HG03066 (cell line): ENCODE results near the gene SUGCT.
"Not testable (repeated sequence)": the region's sequence is repeated elsewhere in the genome, so short reads cannot be mapped to it uniquely, and the experiment has no call there.

Experiments used
- ATAC-seq: cut with Tn5 transposase; IDR thresholded peaks from one replicate; pipeline ENCODE4 v1.9.1; 2021; ENCODE audit warnings: low read depth; ENCODE audit not compliant: unreplicated experiment

The SUGCT gene

DNA sequence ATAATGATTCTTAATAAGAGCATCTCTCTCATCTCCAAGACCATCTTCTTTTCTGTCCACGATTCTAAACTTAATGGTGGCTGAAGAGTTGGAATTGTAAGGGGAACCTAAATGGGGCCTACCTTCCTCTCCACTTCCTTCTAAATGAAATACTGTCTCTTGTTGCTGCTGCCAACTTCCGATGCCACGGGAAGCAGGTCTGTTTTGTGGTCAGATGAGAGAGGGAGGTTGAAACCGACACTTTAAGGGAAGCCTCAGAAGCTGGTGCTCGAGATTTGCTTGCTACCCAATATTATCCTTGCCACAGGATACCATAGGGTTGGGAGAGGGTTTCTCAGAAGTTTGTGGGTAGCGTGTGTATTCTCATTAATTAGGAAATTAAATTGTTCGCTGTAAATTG is 464.1 kb downstream of the SUGCT start:
- ATAC-seq: no peak

DNA sequence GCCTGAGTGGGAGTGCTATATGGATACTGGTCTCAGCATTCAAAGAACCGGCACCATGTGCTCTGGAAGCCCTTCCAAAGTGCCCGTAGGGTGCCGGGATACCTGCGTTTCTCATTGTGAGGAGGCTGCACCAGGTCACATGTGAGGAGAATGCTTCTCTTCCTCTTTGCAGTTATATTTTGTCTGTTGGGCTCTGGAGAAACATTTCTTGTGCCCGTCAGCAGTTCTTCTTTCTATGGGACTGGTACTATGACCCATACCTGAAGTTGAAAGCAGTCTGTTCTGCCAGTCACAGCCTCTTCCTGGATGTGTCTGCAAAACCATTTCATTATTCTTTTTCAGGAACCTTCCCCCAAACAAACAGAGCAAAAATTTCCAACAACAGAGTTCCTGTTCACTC is 465.0 kb downstream of the SUGCT start:
- no peak for ATAC-seq

DNA sequence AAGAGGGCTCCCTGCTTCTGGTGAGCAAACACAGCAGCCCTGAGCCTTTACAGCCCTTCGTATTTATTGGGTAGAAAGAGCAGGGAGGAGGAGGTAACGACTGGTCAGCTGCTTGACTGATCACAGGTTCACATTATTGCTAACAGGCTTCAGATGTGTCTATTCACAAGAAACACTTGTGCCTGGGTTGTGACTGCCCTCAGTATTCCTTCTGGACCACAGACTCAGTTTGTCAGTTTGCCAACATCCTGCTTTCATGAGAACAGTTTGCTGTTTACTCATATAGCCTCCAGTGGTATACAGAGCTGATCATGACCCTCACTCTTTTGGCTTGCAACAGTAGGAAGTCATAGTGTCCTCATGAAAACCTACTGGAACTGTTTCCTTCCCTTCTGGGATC is 467.5 kb downstream of the SUGCT start:
- not testable (repeated sequence) for ATAC-seq

DNA sequence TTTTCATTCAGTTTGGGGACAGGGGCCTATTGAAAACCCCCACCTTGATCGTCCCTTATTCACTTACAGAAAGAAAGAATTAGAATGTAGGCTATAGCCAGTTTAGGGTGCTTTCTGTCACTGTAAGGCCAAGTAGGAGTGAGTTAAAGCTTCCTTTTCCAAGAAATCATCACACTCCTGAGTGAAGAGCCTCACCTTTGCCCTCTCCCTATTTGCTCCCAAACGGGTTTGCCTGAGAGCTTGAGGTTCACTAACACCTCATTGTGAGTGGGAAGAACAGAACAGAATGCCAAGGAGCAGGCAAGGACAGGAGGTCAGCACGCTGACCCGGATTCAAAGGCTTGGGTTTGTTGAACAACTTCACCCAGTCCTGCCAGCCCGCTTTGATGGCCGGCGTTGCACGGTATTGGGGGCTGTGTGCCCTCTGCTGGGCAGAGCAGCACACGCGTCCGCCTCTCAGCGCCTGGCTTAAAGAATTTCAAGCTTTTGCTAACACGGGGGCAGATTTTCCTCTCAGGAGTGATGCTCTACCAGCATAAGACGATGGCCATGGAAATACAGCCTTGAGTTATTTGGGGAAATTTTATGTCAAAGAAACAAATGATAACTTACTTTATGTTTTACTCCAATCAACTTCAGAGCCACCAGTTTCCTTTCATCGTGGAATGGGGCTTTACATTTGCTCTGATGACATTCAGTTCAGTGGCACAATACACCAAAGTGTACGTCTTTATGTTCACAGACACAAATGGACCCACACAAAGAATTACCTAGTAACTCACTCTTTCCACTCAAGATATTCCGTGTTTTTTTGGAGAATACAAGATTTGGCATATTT is 470.0 kb downstream of the SUGCT start:
- no peak for ATAC-seq

DNA sequence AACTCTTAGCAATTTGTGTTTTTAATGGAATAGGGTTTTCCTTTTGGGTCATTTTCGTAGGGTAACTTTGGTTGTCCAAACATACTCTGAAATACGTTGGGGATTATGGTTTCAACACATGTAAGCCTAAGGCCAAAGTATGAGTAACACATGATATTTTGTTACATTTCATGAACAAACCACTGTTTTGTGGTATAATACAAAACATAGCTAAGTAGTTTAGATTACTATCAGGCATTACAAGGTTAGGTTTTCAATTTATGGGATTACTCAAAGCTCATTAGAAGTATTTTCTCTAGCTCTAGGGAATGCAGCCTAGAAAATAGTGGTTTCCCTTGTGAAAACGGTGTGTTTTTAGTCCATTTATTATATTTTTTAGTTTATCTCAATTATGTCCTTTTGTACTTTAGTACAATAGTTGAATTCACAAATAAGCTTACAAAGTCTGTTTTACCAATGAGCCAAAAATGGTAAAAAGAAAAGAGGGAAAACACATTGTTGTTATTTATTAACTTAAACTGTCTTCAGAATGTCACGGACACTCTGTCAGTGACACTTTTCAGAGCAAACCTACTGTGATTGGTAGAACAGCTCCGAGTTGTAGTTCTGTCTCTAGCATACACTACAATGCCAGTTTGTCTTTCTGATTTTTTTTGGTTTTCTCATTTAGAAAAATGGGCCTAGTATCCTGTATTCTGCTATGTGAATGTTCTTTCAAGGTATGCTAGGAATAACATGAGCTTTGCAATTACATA is 473.7 kb downstream of the SUGCT start:
- no peak for ATAC-seq

DNA sequence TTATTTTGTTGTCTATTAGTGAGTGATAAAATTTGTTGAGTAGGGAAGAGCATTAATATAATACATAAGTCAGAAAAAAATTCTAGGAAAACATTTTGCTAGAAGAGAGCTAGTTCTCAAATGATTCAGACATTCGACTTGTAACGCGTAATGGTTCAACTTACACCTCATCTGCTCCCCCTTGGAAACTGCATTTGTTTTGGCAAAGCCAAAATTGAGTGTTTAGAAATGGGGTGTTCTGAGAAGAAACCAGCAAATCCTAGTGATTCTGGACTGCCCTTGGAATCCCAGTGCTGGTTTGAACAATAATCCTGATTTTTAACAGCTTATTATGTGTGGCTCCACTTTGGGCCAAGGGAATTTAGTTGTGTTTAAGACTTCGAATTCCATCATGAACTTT is 475.7 kb downstream of the SUGCT start:
- no peak for ATAC-seq

DNA sequence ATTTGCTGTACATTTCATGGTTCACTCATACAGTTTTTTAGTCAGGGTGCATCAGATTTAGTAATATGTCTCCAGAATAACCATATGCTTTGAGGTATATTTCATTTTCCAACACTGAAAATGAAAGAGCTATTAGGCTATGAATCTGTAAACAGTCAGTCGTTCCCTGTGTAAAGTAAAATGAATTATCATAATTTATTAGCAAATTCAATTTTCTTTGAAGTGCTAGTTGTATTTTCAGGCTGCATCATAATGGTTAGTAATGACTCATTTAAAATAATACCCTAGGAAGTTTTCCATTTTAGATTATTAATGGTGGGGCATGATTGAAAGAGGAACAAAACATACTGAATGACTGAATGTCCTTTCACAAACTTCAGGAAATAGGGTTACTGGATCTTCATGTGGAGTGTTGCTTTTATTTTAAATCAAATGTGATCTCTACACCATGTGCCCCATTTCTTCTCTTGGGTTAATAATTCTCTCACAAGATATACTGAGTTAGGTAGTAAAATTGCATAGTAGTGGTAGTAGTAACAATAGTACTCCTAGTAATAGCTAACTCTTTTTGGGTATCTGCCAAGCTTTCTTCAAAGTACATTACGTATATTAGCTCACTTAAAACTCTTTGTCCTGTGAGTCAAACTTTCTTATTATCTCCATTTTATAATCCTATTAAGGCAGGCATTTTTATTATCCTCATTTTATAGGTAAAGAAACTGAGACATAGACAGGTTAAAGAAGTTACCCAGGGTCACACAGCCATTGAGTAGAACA is 476.5 kb downstream of the SUGCT start:
- no peak for ATAC-seq

DNA sequence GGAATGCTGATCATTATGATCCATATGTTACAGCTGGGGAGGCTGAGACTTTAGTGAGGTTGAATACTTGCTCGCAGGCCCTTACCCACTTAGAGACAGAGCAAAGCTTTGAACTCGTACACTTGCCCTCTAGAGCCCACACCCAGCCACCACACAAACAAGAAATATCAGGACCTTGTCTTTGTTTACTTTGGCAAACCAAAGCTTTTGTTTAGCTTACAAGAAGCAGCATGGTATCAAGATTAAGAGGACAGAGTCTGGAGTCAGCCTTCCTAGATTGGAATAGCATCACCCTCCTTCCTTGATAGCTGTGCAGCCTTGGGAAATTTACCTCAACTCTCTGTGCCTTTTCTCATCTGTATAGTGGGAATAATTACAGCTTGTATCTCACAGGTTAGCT is 477.5 kb downstream of the SUGCT start:
- no peak for ATAC-seq

DNA sequence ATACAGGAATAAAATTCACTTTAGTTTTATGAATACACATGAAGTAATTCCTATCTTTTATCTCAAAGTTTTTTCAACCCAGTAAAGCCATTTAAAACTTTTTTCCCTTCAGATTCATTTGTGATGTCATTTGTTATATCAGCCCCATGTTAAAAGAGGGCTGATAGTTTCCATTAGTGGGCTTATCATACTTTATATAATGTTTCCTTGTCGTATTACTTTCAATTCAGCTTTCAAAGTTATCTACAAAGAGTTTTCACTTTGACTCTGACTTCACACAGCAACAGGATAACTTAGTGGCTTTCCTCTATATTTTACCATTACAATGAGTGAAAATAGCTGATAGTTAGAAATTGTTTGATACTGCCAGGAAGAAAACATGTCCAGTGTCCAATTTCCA is 484.8 kb downstream of the SUGCT start:
- ATAC-seq: no peak

DNA sequence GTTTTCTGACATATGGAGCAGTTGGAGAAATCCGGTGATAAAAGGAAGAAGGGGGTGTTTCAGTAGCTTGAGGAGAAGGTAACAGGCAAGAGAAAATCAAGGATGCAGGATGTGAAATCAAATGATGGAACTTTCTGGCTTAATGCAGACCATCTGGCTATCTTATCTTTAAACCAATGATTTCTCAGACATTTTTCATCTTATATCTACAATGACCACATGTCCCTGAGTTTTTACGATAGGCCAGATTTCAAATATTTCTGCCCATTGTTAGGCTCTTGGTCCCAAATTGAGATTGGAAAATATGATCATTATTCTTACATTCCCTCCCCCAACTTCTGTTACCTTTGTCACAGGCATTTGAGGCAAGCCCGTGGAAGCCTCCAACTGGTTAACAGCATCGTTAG is 486.8 kb downstream of the SUGCT start:
- ATAC-seq: no peak

DNA sequence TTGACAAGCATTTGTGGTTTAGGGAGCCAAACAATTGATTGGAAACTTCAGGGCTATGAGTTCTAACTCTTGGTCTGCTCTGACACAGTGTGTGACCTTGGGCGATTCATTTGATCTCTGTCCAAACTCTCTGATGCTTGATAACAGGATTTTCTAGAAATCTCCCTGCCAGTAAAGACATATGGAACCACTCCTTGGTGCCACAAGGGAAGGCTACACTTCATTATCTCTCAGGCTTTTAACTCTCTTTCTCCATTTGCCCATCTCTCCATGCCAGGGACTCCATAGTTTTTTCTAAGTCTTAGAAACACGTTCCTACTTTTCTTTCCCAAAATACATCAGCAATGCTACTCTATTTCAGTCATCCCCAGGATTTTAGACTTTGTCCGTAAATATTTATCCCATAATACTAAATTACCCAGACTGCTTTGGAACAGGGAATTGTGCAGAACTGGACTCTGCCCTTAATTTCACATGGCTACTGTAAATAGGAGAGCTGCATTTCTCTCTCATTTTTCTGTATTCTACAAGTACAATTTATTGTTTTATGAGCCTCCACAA is 488.2 kb downstream of the SUGCT start:
- ATAC-seq: no peak

DNA sequence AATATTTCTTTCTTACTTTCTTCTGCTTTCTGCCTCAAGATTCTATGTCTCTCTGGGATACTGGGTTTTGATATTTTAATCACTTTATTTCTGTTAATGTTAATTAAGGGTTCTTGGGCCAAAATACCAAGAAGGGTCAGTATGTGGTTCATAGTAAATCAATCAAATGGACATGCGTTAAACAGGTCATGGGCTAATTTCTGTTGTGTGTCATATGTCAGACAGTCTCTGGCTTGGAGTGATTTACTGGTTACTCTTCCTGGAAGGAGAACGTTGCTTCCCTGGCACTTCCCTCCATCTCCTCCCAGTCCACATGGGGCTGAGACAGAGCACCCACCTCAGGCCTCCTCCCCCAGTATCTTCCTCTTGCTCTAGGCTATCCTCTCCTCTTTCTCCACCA is 489.1 kb downstream of the SUGCT start:
- no peak for ATAC-seq

DNA sequence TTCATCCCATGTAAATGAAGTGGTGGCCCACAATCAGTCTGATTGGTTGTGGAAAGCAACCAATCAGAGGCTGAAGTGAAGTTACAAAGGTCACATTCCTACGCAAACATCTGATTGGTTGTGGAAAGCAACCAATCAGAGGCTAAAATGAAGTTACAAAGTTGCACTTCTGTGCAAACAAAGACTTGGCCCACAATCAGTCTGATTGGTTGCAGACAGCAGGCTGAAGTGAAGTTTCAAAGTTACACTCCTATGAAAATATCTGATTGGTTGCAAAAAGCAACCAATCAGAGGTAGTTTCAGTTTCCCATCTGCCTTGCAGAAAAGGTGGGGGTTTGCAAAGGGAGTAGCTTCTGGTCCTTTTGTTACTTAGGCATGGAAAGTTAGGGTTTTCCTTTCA is 492.6 kb downstream of the SUGCT start:
- ATAC-seq: not testable (repeated sequence)

DNA sequence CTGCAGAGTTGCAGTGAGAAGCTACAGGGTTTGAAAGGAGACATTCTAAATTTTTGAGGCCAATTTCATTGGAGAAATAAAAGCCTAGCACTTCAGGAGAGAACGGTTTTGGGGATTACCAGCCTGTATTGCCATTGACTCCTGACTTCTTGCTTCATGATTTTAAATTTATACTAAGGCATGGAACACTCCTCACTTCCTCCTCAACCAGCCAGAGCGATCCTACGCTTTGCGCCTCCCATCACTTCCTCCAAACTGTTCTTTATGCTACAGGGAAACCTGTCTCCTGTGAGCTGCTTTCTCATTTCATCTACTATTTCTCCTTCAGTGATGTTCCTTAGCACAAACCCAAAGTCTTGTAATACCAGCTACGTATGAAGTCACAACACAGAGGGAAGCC is 495.1 kb downstream of the SUGCT start:
- no peak for ATAC-seq

DNA sequence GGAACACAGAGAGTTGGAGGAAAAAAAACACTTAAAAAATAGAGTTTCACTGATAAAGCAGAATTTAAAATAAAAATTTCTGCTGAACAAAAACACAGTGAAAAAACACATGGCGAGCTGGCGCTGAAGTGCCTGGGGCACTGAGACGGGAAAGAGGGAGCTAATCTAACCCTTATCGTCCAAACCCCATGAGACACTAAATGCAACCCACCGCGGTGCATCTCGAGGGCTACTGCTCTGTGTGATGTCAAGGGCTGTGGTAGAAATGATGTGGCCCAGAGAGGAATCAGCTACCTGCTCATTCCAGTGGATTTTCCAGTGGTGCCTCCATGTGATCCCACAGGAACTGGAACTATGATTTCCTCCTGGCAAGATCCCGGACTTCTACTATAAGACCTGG is 499.3 kb downstream of the SUGCT start:
- ATAC-seq: no peak

DNA sequence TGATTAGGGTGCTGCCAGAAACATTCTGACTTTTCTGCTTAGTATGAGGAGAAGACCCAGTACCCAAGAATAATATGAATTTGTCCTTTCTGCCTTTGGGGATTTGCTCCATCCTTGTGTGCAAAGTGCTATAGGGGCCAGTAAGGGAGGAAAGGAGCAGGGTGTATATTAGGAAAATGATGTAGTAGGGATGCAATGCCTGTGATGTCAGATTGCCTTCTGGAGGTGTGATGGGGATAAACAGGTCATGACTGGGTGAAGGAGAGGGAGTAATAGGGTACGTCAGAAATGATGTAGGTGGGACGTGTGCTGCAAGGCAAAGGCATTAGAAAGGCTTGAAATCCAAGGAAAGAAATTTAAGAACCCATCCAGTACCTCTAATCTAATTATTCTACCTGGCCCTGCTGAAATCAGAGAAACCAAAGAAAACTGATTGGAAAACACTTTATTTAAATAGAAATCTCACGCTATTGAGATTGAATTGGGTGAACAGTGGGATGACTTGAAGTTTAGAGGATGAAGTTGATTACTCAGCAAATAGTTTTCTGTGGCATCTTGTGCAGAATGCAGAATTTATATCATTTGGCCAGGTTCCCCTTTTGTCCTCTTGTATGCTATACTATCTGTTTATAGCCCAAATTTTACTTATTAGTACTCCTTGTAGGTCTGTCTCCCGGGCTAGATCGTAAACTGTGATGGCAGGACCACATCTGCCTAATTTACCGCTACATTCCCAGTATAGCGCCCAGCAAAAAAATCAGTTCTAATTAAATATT is 503.9 kb downstream of the SUGCT start:
- no peak for ATAC-seq

DNA sequence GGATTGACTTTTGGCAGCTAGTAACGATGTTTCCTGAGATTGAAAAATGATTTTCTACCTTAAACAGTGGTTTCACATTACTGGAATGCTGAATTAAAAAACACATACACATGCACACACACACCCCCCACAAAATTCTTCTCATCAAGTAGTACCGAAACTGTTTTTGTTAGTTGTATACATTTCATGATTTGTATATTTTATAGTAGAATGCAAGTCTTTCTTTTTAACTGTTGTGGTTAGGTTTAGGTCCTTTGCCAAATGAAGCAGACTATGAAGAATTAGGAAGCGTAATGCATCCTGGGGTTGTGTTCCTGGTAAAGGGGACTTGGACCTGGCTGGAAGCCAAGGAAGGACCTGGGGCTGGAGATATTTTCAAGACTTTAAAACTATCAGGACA is 505.8 kb downstream of the SUGCT start:
- no peak for ATAC-seq

DNA sequence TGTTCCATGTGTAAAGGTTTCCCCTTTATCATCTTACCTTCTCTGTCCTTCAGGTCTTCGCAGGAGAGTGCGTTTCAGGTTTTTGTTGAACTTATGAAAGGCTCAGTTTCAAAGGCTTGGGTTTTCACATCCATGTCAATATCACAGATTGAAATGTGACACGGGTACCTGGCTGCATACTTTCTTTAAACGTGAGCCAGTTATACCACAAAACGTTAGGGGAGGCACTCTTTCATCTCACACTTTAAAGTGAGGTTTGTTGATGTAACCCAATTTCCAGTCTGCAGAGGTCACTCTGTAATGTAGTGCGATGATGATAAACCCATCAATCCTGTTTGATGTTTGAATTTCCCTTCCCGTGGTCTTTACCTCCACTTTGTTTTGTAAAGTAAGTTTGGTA is 506.9 kb downstream of the SUGCT start:
- no peak for ATAC-seq

DNA sequence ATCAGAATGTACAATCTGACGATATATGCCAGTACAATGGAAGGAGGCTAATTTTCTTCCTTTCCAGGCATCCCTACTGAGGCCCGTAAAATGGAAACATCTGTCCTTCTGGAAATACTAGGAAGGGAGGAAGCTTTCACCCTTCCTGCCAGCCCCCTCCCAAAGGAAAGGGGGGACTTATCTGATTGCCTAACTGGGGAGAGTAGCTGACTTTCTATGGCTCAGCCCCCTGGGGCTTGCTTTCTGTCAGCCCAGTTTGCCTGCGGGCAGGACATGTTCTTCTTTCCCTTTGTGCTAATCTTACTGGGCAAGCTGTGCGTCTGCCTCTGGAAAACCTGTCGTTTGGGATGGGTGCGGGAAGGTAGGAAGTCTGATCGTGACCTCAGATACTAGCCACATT is 508.9 kb downstream of the SUGCT start:
- ATAC-seq: no peak

DNA sequence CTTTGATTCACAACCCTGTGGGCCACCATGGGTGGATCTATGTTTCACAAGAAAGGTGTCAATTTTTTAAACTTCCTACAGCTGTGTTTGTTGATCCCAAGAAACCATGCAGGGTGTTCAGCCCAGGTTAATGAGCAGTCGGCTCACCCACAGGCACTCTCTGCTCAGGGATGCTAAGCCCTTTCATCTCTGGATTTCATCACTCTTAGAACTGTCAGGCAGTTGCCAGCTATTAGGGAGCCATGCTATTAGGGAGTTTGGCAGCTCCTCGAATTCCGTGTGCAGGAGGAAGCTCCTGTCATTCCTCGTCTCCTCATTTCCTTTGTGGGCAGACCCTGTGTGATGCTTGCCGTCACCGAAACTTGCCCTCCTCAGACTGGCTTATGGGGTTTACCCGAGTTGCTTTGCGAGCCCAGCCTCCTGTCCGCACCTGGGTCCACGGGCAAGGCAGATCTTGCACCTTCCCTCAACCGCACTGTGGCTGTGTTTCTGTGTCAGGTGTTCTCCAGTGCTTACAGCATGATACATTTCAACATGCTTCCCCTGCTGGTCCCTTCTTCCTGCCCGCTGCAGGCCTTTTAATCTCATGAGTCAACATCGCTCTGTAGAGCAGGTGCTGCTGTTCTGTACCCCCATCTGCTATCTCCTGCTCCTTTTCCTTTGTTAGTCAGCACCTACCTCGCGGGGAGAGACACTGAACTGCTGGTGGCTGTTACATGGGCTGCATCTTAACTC is 509.8 kb downstream of the SUGCT start:
- no peak for ATAC-seq
